Subcutaneous adipose tissue (tissue), 4 donors: ENCODE measurements around the gene TIMM22. TPM values are rescaled to one million over a fixed set of nuclear protein-coding genes. Genes with fewer than 3 reads are reported as not detected.

ENCODE experiments used
- CTCF ChIP-seq: fragments of 450-650 bp; IDR thresholded peaks from one replicate; pipeline ENCODE4 v1.5.1; 2016; ENCODE audit warnings: low read depth, mild to moderate bottlenecking, control low read depth, antibody characterized with exemption, moderate library complexity
- total RNA-seq, 4 donors: library from RNA; depleted of rRNA; stranded (reverse); fragments of >200 nt; gene quantifications; one replicate each; pipeline ENCODE4 v1.1.0, GENCODE V29; 2016

TIMM22 gene
- total RNA-seq, 4 donors from 2014 or later, result 9.9 to 11.7 (median 10.3) TPM

DNA sequence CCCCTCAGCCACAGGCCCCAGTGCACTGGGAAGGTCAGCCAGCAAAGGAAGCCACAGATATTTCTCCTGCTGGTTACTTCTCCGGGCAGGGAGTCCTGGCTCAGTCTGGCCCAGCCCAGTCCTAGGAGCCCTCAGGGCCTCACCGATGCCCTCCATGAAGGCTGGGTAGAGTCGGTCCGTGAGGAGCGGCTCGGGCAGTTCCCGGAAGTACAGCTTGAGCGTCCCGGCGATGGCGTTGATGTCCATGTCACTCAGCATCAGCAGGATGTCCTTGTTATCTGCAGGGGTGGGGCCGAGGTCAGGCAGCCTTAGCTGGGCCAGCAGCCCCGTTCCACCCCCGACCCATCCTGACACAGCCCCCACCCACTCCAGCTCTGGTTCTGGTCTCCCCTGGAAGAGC, 13.7 kb downstream of the TIMM22 start:
- TF ChIP-seq CTCF, result no peak

- no peak for TF ChIP-seq CTCF
Observed at GRCh38 chr17:1011138-1011537, 14.2 kb downstream of the TIMM22 start.

DNA sequence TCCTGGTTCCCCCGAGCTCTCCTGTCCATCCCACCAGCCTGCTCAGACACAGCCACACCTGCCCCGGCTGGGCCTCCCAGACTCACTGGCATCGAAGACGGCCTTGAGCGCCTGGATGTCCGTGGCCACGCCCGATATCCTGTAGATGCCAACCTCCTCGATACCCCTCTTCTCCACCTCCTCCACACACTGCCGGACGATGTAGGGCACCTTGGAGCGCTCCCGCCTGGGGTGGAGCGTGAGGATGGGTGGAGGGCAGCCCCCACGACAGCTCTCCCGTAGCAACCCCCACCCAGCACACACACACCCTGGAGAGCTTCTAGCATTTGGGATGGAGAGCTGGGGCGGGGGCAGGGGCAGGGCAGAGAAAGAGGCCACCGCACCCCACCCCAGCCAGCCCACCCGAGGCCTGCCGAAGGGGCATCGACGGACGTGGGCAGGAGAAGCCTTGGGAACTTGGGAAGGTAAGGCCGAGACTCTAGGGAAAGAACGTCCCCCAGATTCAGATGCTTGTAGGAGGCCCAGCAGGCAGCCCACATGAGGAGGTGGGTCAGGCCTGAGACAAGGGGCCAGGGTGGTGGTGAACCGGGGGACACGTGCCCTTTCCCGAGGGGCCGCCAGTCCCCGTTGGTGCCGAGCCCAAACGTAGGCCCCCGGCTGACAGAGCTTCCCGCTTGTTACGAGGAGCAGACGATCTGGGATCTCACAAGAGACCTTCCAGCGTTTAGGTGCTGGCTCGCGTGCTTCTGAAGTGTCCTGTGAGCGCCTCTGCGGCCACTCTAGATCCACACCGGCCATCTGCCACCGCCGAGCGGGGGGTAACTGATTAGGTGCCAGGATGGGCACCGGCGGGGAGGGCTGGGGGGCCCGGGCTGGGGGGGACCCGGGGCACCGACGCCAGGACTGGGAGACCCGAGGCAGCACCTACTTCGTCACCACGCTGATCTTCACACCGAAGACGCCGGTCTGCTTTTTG, 15.1 kb downstream of the TIMM22 start:
- TF ChIP-seq CTCF, result no peak

DNA sequence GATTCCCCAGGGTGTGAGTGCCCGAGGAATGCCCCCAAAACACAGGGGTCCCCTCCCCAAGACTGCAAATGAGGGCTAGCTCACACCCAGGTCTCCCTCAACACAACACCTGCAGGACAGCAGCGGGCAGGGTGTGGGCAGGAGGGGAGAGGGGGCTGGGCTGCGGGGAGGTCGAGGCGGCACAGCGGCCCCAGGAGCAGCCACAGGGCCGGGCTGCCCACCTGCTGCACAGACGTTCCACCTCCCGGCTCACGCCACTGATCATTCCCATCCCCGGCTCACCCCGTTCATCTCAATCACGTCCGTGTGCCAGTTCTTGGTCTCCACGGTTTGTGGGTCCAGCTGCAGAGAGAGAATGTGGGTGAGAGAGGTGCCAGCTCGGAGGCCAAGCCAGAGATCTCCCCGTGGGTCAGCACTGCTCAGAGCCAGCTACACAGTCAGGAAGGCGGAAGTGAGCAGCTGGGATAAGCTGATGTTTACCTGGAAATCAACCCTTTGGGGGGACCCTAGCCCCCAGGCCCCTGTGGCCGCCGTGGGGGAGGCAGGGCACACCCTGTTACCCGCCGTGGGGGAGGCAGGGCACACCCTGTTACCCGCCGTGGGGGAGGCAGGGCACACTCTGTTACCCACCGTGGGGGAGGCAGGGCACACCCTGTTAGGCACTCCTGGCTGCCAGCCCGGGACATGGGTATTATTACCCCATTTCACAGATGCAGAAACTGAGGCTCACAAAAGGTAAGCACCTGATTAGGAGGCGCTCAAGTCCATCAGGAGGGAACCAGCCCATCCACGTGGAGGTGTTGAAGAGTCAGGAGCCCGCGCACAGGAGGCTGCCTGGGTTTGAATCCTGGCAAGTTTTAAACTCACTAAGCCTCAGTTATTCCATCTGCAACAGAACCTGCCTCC, 16.1 kb downstream of the TIMM22 start:
- no peak for TF ChIP-seq CTCF

DNA sequence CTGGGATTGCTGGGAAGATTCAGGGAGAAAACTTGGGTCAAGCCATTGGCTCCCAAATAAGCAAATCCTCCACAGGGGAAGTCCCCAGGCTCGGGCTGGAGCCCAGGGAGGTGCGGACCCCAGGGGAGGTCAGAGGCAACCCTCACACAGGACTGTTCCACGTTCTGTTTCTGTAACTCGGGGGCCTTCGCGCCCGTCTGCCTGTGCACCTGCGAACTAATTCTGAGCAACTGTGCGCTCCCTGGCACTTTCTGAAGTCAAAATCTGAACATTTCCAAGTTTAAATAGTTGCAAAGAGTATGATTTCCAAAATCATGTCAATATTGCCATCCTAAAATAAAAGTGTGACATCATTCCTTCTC, 16.8 kb downstream of the TIMM22 start:
- TF ChIP-seq CTCF, result no peak

DNA sequence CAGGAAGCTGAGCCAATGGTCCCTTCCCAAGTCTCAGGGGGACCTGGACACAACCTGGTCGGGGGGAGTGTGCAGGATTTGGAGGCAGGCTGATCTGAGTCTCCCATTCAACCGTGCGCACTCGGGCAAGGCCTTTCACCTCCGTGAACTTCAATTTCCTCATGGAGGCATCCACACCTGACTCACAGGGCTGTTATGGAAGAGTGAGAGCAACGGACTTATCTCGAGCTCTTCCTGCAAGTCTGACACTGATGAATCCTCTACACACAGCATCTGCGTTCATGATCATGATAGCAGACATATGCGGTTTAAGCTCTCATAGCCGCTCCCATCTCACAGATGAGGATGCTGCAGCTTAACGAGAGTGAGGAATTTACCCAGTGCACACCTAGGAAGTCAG, 21.6 kb downstream of the TIMM22 start:
- TF ChIP-seq CTCF, result no peak

GRCh38 chr17:1019451-1019850, 22.5 kb downstream of the TIMM22 start:
- TF ChIP-seq CTCF, result no peak
